ENCODE results near the gene RNF114.
A peak's percentile ranks its signal among the peaks of the same experiment; 100 is the strongest.
"Not testable (repeated sequence)": the region's sequence is repeated elsewhere in the genome, so short reads cannot be mapped to it uniquely, and the experiment has no call there.

Gene RNF114

DNA sequence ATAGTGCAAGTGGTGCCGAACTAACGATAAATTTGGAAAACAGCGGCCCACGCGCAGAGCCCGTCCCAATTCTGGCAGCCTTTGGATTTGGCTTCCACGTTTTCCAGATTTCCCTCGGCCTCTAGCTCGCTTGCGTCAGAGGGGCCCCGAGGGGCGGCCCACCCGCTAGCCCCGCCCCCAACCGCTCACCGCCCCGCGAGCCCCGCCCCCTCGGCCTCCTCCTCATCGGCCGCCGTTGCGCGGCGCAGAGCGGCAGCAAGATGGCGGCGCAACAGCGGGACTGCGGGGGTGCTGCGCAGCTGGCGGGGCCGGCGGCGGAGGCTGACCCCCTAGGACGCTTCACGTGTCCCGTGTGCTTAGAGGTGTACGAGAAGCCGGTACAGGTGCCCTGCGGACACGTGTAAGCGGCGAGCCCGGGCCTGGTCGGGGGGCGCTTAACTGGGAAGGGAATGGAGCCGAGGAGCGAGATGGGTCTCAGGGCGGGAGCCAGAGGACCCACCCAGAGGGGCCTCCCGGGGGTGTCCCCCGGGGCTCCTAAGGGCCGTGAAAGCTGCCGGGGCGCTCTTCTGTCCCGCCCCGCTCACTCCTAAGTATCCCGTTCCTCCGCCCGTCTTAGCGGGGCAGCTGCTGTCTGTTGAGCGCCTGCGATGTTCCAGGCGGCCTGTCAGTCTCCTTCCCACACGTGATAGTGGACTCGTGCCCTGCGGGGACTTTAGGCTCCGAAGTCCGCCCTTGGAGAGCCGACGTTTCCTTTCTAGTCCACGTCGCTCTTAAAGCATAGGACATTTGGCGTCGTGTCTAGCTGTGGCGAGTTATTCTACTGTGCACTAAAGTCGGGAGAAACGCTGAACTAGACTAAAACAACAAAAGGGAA is at the start of gene RNF114:
RNF114 (plus strand) TSS at position 245 of the 874 bp plus-strand sequence; CDS start at position 261, 16 bp downstream.
- DNase-seq (ENCODE audit: low spot score): peak; percentile 94

DNA sequence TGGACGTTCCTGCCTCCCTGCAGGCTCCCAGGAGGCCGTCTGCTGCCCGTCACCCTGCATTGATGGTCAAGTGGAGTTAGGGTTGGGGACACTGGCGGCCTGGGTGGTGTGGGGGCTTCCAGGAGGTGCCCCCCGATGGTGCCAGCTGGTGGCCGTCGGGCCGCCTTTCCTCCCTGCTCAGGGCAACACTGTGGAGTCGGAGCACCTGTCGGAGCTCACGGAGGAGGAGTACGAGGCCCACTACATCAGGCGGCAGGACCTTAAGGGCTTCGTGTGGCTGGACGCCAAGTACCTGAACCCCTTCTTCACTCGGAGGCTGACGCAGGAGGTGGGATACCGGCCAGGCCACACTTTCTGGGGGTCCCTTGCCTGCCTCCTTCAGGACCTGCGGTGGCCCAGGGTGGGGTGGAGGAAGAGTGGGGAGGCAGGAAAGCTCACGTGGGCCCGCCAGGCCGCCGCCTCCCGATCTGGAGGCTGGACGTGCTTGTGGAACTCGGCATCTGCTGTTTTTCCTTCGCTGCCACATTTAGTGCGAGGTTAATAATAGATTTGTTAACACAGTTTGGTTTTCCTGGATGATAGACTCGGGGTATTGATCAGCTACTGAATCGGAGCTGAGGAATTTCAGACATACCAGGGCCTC is 49.5 kb upstream of the RNF114 start:
- no peak for DNase-seq (ENCODE audit: low spot score)

GRCh38 chr20:49887251-49888211 is 48.7 kb upstream of the RNF114 start:
- DNase-seq (ENCODE audit: low spot score): no peak

- DNase-seq (ENCODE audit: low spot score): peak; percentile 90
These were observed 47.8 kb upstream of the RNF114 start for GRCh38 chr20:49888212-49889000.

DNA sequence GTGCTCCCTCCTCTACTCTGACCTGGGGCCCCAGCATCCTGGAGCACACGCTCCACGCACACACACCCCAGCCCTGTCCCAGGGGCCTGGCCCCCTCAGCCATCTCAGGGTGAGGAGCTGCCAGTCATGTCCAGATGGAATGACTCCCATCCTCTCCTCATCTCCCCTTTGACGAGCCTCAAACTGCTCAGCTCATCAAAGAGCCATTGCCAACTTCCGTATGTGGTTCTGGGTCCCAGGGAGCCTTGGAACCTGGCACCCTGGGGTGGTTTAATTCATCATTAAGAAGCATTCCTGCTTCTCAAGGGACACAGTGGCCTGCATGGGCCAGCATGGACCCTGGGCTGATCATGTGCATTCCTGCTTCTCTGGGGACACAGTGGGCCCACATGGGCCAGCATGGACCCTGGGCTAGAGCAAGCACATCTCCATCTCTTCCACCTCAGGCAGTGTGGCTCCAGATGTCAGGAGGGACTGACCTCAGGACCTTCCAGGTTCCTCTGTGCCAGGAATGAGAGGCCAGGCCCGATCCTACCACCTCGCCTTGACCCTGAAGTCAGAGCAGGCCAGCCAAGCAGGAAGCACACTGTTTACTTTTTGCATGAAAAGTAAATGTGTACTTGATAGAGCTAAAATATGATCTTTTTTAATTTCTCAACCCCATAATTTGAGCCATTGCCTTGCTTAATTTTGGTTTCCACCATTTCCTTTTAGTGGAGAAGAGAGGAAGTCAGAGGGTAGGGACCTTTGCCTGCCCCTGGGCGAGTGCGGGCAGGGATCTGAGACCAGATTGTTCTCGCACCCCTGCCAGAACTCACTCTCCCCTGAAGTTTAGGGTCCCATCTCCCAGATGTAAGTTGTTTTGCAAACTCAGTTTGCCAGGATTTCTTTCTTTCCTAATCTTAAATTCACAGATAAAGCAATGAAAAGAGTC is 46.9 kb upstream of the RNF114 start:
- no peak for DNase-seq (ENCODE audit: low spot score)

DNA sequence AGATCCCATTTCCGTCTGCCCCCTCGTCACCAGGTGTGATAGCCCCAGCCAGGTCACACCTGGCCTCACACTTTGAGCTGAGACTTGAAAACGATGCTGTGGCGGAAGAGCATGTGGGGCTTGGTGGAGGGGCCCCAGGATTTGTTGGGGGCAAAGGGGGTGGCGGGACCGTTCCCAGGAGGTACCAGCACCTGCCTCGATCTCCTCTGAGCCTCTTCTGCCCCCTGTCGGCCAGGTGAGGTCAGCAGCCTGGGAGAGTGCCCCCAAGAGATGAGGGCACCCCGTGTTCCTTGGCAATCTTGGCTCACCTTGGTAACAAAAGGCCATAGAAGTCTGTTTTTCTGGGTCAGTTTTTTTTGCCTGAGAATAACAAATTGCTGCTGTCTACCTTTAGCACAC is 46.3 kb upstream of the RNF114 start:
- DNase-seq (ENCODE audit: low spot score): no peak

DNA sequence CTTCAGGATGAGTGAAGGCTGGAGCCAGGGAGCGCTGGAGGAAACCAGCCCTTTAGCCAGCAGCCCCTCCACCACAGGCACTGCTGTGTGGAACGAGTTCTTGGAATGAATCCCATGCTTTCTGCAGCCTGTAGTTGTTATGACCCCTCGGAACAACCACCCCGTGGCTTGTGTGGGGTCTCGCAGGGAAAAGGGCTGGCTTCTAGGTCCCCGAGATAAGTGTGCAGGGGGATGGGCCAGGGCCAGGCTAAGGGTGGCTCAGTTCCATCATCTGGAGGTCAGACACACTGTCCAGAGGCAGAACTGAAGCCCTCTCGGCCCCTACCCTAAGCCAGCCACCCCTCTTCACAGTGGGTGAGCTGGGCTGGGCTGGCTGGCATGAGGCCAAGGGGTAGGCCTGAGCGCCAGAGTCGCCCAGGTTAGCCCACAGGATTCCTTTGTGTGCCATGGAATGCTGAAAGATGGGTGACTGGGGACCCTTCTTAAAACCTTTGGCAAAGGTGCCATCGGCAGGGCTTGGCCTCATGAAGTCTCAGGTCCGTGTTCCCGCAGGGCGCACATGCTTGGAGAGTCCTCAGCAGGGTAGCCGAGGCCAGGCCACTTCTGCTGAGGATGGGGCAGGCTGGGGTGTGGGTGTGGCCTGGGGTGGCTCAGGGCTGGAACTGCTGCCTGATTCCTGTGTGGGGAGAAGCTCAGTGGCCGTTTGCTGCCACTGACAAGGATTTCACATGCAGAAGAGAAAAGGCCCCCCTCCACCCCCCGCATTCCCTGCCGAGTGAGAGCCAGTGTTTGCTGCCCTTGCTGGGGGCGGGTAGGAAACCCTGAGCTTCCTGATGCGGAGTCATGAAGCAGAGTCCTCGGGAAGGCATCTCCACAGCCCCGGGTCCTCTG is 45.5 kb upstream of the RNF114 start:
- no peak for DNase-seq (ENCODE audit: low spot score)

GRCh38 chr20:49891476-49892110 is 44.6 kb upstream of the RNF114 start:
- DNase-seq (ENCODE audit: low spot score): no peak

- no peak for DNase-seq (ENCODE audit: low spot score)
These were observed 43.9 kb upstream of the RNF114 start for GRCh38 chr20:49892260-49892659.

- no peak for DNase-seq (ENCODE audit: low spot score)
These were observed 43.4 kb upstream of the RNF114 start for GRCh38 chr20:49892817-49893216.

DNA sequence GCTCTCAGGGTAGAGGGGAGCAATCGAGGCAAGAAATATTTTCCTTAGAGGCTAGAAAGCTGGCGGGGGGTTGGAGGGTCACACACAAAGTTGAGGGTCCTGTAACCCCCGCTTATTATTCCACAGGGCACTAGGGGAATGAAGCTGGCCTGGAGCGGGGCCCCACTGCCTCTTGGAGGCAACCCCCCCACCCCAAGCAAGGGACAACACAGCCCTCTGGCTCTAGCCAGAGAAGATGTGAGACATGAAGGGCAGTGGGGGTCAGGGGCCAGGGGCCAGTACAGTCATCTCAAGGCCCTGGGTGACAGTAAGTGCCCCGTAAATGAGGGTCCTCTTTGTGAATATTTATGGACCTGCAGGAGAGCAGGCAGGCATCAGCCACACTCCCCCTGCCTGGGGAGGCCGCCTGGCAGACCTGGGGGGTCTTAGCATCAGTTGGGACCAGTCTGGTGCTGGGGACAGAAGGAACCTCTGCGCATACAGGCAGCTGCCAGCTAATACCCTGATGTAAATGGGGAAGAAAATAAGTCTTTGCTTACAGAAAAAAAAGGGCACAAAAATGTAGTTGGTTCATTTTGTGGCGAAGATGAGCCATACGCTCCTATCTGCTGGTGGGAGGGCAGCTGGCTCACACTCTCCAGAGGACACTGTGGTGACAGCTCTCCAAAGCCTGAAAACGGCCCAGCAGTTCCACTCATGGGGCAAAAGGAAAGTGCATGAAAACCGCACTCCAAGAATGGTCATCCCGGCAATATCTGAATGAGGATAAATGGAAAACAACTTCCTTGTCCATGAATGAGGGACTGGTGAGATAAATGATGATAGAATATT is 42.7 kb upstream of the RNF114 start:
- no peak for DNase-seq (ENCODE audit: low spot score)

DNA sequence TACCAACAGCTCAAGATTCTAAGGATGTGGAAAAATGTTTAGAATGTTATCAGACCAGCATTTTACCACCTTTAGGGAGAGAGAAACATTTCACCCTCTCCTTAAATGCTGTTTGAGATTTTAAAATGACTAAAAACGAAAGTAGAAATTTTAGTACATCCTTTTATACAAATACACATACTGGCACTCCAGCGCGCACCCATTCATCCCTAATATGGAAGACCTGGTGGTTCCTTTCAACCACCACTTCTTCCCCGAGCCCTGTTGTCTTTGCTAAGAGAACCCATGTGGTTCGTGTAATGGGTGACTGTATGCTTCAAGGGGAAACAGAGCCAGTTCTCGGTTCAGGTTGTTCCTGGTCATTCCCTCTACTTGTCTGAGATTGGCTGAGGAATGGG is 42.1 kb upstream of the RNF114 start:
- DNase-seq (ENCODE audit: low spot score): no peak

- not testable (repeated sequence) for DNase-seq (ENCODE audit: low spot score)
These were observed 40.6 kb upstream of the RNF114 start for GRCh38 chr20:49895474-49896093.

DNA sequence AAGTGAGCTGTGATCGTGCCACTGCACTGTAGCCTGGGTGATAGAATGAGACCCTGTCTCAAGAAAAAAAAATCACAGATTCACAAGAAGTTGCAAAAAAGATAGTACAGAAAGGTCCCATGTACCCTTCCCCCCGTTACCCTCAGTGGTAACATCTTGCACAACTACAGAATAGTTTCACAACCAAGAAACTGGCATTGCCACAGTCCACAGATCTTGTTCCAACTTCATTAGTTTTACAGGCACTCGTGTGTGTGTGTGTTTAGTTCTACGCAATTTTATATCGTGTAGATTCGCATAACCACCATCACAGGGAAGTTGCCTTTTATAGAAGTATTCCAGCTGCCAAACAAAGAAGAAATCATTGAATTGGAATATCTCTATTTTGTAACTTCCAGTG is 40.0 kb upstream of the RNF114 start:
- DNase-seq (ENCODE audit: low spot score): no peak

- DNase-seq (ENCODE audit: low spot score): no peak
These were observed 36.4 kb upstream of the RNF114 start for GRCh38 chr20:49899541-49900383.

GRCh38 chr20:49901588-49901987 is 34.6 kb upstream of the RNF114 start:
- no peak for DNase-seq (ENCODE audit: low spot score)
